ENCODE data around the gene GPATCH2. TPM values are rescaled to one million over a fixed set of nuclear protein-coding genes. Genes with fewer than 3 reads are reported as not detected.

Gene GPATCH2
- polyA plus RNA-seq, 1 of the 3 experiments (the other 2 are of a cell fraction): 4.2 TPM

- no peak overlapping the region for H3K4me2 ChIP-seq
- H3K27ac ChIP-seq (ENCODE audit: low read depth in 2 of 2, low read length in 1 of 2): no peak overlapping the region
- WGBS (ENCODE audit: low lambda C conversion rate): 95% methylated on average over 1 of the region's 1 CpG
- H3K9ac ChIP-seq: no peak overlapping the region
- peaks cover 14 to 16% of the 10 kb centered on the region in 2 experiments for H3K36me3 ChIP-seq (replicated peaks in 1 of 2; ENCODE audit: control insufficient read depth in 1 of 2, insufficient read depth in 2 of 2, low read length in 1 of 2)
- H3K27me3 ChIP-seq (ENCODE audit: insufficient read depth): no peaks in the 10 kb centered on the region
- peaks cover 0 to 7% of the 10 kb centered on the region in 2 experiments; a peak in 1 of 4 replicates for H3K4me1 ChIP-seq (ENCODE audit: control insufficient read depth in 1 of 2, insufficient read depth in 2 of 2, low read depth in 1 of 2, low read length in 1 of 2)
- peak; percentile 7 for DNase-seq
- peaks cover 7% of the 10 kb centered on the region; the same call in 1 of the 2 replicates for H3K9me3 ChIP-seq
- ChIA-PET CTCF (no interaction called here), POLR2A (no interaction called here)
- H3K9me2 ChIP-seq: no peaks in the 10 kb centered on the region
- H3K79me2 ChIP-seq (ENCODE audit: insufficient read depth): no peaks in the 10 kb centered on the region
- no peaks in the 10 kb centered on the region for H4K20me1 ChIP-seq (ENCODE audit: insufficient read depth)
- TF ChIP-seq GATA2 (CRISPR knock-in tag; IDR thresholded peaks at IDR 0.05) (0 out of 2 replicates have a peak, but pooled peaks have one; percentile 8), MXI1 (IDR thresholded peaks at IDR 0.05; ENCODE audit: low read depth, low read length) (no peak), NFIC (IDR thresholded peaks at IDR 0.05; ENCODE audit: borderline replicate concordance) (no peak), GABPA (IDR thresholded peaks at IDR 0.05; ENCODE audit: low read depth) (no peak), NRF1 (IDR thresholded peaks at IDR 0.05; ENCODE audit: low read depth, low read length) (no peak), TEAD4 (IDR thresholded peaks at IDR 0.05; ENCODE audit: borderline replicate concordance, insufficient read depth) (no peak), TAF1 (IDR thresholded peaks at IDR 0.05; ENCODE audit: borderline replicate concordance, low read depth, low read length) (no peak), FOXM1 (IDR thresholded peaks at IDR 0.05; ENCODE audit: low read depth) (no peak)
- no peaks in the 10 kb centered on the region for H3F3A ChIP-seq (replicated peaks; ENCODE audit: insufficient read depth)
- H2AFZ ChIP-seq (ENCODE audit: low read depth): no peak overlapping the region
- no peak overlapping the region for H3K4me3 ChIP-seq (ENCODE audit: low read depth in 2 of 2, low read length in 1 of 2)
Measured at GRCh38 chr1:217469983-217470382, 160.9 kb downstream of the GPATCH2 start.

- H3K4me1 ChIP-seq (ENCODE audit: control insufficient read depth in 1 of 2, insufficient read depth in 2 of 2, low read depth in 1 of 2, low read length in 1 of 2): peaks cover 0 to 3% of the 10 kb centered on the region in 2 experiments; a peak in 1 of 4 replicates
- H3K27ac ChIP-seq (ENCODE audit: low read depth in 2 of 2, low read length in 1 of 2): no peak overlapping the region
- peaks cover 7 to 23% of the 10 kb centered on the region in 2 experiments for H3K36me3 ChIP-seq (replicated peaks in 1 of 2; ENCODE audit: control insufficient read depth in 1 of 2, insufficient read depth in 2 of 2, low read length in 1 of 2)
- H3K27me3 ChIP-seq (ENCODE audit: insufficient read depth): no peaks in the 10 kb centered on the region
- no peak overlapping the region for H3K4me3 ChIP-seq (ENCODE audit: low read depth in 2 of 2, low read length in 1 of 2)
- H2AFZ ChIP-seq (ENCODE audit: low read depth): no peak overlapping the region
- no peaks in the 10 kb centered on the region for H3K79me2 ChIP-seq (ENCODE audit: insufficient read depth)
- H3K9ac ChIP-seq: no peak overlapping the region
- no peaks in the 10 kb centered on the region for H3F3A ChIP-seq (replicated peaks; ENCODE audit: insufficient read depth)
- ChIA-PET CTCF (no interaction called here), POLR2A (no interaction called here)
- TF ChIP-seq JUND (IDR thresholded peaks at IDR 0.05): no peak
- TF ChIP-seq TCF12 (IDR thresholded peaks at IDR 0.05): no peak
- TF ChIP-seq NFIC (IDR thresholded peaks at IDR 0.05; ENCODE audit: borderline replicate concordance): no peak
- TF ChIP-seq FOXM1 (IDR thresholded peaks at IDR 0.05; ENCODE audit: low read depth): no peak
- no peak for TF ChIP-seq GABPA (IDR thresholded peaks at IDR 0.05; ENCODE audit: low read depth)
- TF ChIP-seq YY1 (IDR thresholded peaks at IDR 0.05; ENCODE audit: low read depth): no peak
- no peak for TF ChIP-seq FOSL2 (IDR thresholded peaks at IDR 0.05; ENCODE audit: borderline replicate concordance, low read depth)
- no peak for TF ChIP-seq RAD21 (IDR thresholded peaks at IDR 0.05; ENCODE audit: low read length)
- TF ChIP-seq FOXJ3 (CRISPR knock-in tag; IDR thresholded peaks at IDR 0.05): no peak
- TF ChIP-seq PBX3 (IDR thresholded peaks at IDR 0.05): no peak
- TF ChIP-seq SIN3A (IDR thresholded peaks at IDR 0.05; ENCODE audit: borderline replicate concordance, low read depth, low read length): no peak
- TF ChIP-seq TAF1 (IDR thresholded peaks at IDR 0.05; ENCODE audit: borderline replicate concordance, low read depth, low read length): no peak
- TF ChIP-seq EZH2phosphoT487 (IDR thresholded peaks at IDR 0.05; ENCODE audit: borderline replicate concordance, low read depth): no peak
- DNase-seq: no peak
- WGBS (ENCODE audit: low lambda C conversion rate): 100% methylated on average over 1 of the region's 1 CpG
- H4K20me1 ChIP-seq (ENCODE audit: insufficient read depth): no peaks in the 10 kb centered on the region
- no peaks in the 10 kb centered on the region for H3K9me2 ChIP-seq
- H3K9me3 ChIP-seq: peaks cover 11% of the 10 kb centered on the region; the same call in 1 of the 2 replicates
- H3K4me2 ChIP-seq: no peak overlapping the region
Measured at GRCh38 chr1:217465102-217465501, 165.8 kb downstream of the GPATCH2 start.
